Panc1 (cell line): ENCODE results near the gene MARCHF2.

ENCODE experiments used
- CTCF ChIP-seq: fragments of 450-650 bp; IDR thresholded peaks from 2 replicates; pipeline ENCODE4 v1.5.1; 2017; ENCODE audit warnings: mild to moderate bottlenecking
- POLR2AphosphoS5 ChIP-seq: IDR thresholded peaks from 2 replicates; pipeline ENCODE4 v1.6.1; 2012; ENCODE audit warnings: mild to moderate bottlenecking, low read depth, low read length, moderate library complexity
- SIN3A ChIP-seq: IDR thresholded peaks from 2 replicates; pipeline ENCODE4 v1.6.1; 2012; ENCODE audit warnings: low read depth, mild to moderate bottlenecking, low read length, moderate library complexity, borderline replicate concordance; ENCODE audit not compliant: insufficient read depth
- TCF7L2 ChIP-seq: IDR thresholded peaks from 2 replicates; pipeline ENCODE4 v1.6.1; 2011; ENCODE audit warnings: mild to moderate bottlenecking, low read depth, low read length, inconsistent platforms
- TF ChIP-seq, protein P1 (sequence below), 2 experiments: IDR thresholded peaks; 2 replicates each; pipeline ENCODE4 v1.6.1; 2011 to 2012; ENCODE audit warnings: low read depth in 2 of 2, control low read depth in 1 of 2, low read length in 1 of 2, mild to moderate bottlenecking in 1 of 2, moderate library complexity in 1 of 2; ENCODE audit not compliant: insufficient read depth in 1 of 2

- TF ChIP-seq CTCF (no peak), POLR2AphosphoS5 (no peak), TCF7L2 (no peak), SIN3A (no peak)
- TF ChIP-seq, protein P1, sequence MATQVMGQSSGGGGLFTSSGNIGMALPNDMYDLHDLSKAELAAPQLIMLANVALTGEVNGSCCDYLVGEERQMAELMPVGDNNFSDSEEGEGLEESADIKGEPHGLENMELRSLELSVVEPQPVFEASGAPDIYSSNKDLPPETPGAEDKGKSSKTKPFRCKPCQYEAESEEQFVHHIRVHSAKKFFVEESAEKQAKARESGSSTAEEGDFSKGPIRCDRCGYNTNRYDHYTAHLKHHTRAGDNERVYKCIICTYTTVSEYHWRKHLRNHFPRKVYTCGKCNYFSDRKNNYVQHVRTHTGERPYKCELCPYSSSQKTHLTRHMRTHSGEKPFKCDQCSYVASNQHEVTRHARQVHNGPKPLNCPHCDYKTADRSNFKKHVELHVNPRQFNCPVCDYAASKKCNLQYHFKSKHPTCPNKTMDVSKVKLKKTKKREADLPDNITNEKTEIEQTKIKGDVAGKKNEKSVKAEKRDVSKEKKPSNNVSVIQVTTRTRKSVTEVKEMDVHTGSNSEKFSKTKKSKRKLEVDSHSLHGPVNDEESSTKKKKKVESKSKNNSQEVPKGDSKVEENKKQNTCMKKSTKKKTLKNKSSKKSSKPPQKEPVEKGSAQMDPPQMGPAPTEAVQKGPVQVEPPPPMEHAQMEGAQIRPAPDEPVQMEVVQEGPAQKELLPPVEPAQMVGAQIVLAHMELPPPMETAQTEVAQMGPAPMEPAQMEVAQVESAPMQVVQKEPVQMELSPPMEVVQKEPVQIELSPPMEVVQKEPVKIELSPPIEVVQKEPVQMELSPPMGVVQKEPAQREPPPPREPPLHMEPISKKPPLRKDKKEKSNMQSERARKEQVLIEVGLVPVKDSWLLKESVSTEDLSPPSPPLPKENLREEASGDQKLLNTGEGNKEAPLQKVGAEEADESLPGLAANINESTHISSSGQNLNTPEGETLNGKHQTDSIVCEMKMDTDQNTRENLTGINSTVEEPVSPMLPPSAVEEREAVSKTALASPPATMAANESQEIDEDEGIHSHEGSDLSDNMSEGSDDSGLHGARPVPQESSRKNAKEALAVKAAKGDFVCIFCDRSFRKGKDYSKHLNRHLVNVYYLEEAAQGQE (IDR thresholded peaks at IDR 0.05; ENCODE audit: insufficient read depth in 1 of 2, low read depth in 2 of 2, low read length in 1 of 2): no peak
Measured at GRCh38 chr19:8482696-8483095, 69.6 kb downstream of the MARCHF2 start.
